HG02938 (cell line): ENCODE results near the gene GRK1.
A peak's percentile ranks its signal among the peaks of the same experiment; 100 is the strongest.

Experiments
- ATAC-seq: cut with Tn5 transposase; IDR thresholded peaks from one replicate; pipeline ENCODE4 v1.9.1; 2021; ENCODE audit warnings: mild to moderate bottlenecking, moderate library complexity; ENCODE audit not compliant: unreplicated experiment

GRK1 gene

GRCh38 chr13:113660066-113660465, 7.0 kb upstream of the GRK1 start:
- ATAC-seq: no peak

- ATAC-seq: no peak
These were observed 5.5 kb upstream of the GRK1 start for GRCh38 chr13:113661509-113661908.

GRCh38 chr13:113663934-113664333, 3.1 kb upstream of the GRK1 start:
- ATAC-seq: no peak

- ATAC-seq: no peak
These were observed 2.0 kb upstream of the GRK1 start for GRCh38 chr13:113664751-113665596.

GRCh38 chr13:113665597-113666328, 1.3 kb upstream of the GRK1 start:
- no peak for ATAC-seq

- ATAC-seq: no peak
These were observed 719 bp upstream of the GRK1 start for GRCh38 chr13:113666329-113666670.

- ATAC-seq: no peak
These were observed 912 bp downstream of the GRK1 start for GRCh38 chr13:113667771-113668490.

GRCh38 chr13:113668491-113668971, 1.5 kb downstream of the GRK1 start:
- ATAC-seq: no peak

- ATAC-seq: no peak
These were observed 2.3 kb downstream of the GRK1 start for GRCh38 chr13:113669231-113669754.

GRCh38 chr13:113669755-113670341, 2.8 kb downstream of the GRK1 start:
- no peak for ATAC-seq

GRCh38 chr13:113670541-113670940, 3.5 kb downstream of the GRK1 start:
- ATAC-seq: no peak

- no peak for ATAC-seq
These were observed 4.3 kb downstream of the GRK1 start for GRCh38 chr13:113671066-113672001.

- ATAC-seq: no peak
These were observed 5.1 kb downstream of the GRK1 start for GRCh38 chr13:113672002-113672651.

- ATAC-seq: no peak
These were observed 55.9 kb downstream of the GRK1 start for GRCh38 chr13:113722921-113723320.

GRCh38 chr13:113723410-113724015, 56.5 kb downstream of the GRK1 start:
- ATAC-seq: no peak

- no peak for ATAC-seq
These were observed 57.2 kb downstream of the GRK1 start for GRCh38 chr13:113724016-113724758.

GRCh38 chr13:113724780-113725315, 57.8 kb downstream of the GRK1 start:
- peak; percentile 85 for ATAC-seq
